Muscle of leg (tissue), 11 donors: ENCODE data around the gene FEZF2. TPM values are rescaled to one million over a fixed set of nuclear protein-coding genes. Genes with fewer than 3 reads are reported as not detected.

ENCODE experiments used
- DNase-seq: peaks from one replicate; pipeline ENCODE4 v3.0.0; 2013
- H3K27ac ChIP-seq: one replicate; pipeline ENCODE4 v1.5.1; 2013; ENCODE audit warnings: mild to moderate bottlenecking, low read length, control low read depth
- H3K27me3 ChIP-seq: one replicate; pipeline ENCODE4 v1.6.1; 2013; ENCODE audit warnings: low read length; ENCODE audit not compliant: control insufficient read depth, insufficient read depth
- H3K36me3 ChIP-seq: one replicate; pipeline ENCODE4 v1.6.1; 2013; ENCODE audit warnings: low read length; ENCODE audit not compliant: control insufficient read depth, insufficient read depth
- H3K4me1 ChIP-seq: one replicate; pipeline ENCODE4 v1.6.1; 2013; ENCODE audit warnings: low read length; ENCODE audit not compliant: control insufficient read depth, insufficient read depth
- H3K4me3 ChIP-seq: one replicate; pipeline ENCODE4 v1.5.1; 2013; ENCODE audit warnings: low read length, control low read depth
- H3K9me3 ChIP-seq: replicated peaks from 2 replicates; pipeline ENCODE4 v1.6.1; 2013; ENCODE audit warnings: low read depth, low read length; ENCODE audit not compliant: control insufficient read depth
- WGBS: methylation state at CpG from one replicate; pipeline ENCODE4 v1.1.5; 2013; ENCODE audit warnings: missing lambda C conversion rate; ENCODE audit not compliant: insufficient coverage; 5-methylcytosine and 5-hydroxymethylcytosine counted together
- polyA plus RNA-seq, 8 donors: library from polyadenylated mRNA; unstranded; fragments of 120-200 nt; gene quantifications; one replicate each; pipeline versions ENCODE4 v1.2.1 to v1.2.3, GENCODE V29; 2013; ENCODE audit warnings: inconsistent platforms in 1 of 8, low replicate concordance in 1 of 8; ENCODE audit not compliant: insufficient read length in 8 of 8, insufficient read depth in 1 of 8
- total RNA-seq: library from RNA; stranded (reverse); fragments of 120-200 nt; gene quantifications from one replicate; pipeline ENCODE4 v1.2.4, GENCODE V29; 2013

Gene FEZF2
- total and polyA plus RNA-seq, 9 donors: 0.07 TPM; not detected in 8

DNA sequence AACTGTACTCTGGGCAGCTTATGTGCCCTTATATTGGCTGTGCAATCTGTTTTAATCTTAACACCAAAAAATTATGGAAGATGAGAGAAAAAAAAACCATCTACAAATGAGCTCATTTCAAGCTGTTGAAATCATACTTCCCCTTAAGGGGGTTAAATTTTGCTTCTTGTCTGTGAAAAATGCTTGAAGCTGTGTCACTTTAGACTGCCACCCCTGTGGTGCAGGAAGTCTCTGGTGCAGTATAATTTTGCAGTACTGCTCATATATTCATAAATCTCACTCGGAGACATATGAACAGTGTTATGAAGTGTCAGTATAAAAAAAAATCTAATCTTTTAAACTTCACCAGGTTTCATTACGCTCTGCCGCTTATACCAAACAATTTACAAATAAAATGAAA is 30.4 kb upstream of the FEZF2 start:
- peaks cover 3% of the 10 kb centered on the region for H3K27me3 ChIP-seq
- WGBS: no CpG with 5 or more reads among the region's 3 CpGs
- no peak overlapping the region for H3K4me3 ChIP-seq
- H3K36me3 ChIP-seq: no peaks in the 10 kb centered on the region
- H3K4me1 ChIP-seq: no peaks in the 10 kb centered on the region
- H3K27ac ChIP-seq: no peak overlapping the region
- no peaks in the 10 kb centered on the region for H3K9me3 ChIP-seq
- DNase-seq: no peak

DNA sequence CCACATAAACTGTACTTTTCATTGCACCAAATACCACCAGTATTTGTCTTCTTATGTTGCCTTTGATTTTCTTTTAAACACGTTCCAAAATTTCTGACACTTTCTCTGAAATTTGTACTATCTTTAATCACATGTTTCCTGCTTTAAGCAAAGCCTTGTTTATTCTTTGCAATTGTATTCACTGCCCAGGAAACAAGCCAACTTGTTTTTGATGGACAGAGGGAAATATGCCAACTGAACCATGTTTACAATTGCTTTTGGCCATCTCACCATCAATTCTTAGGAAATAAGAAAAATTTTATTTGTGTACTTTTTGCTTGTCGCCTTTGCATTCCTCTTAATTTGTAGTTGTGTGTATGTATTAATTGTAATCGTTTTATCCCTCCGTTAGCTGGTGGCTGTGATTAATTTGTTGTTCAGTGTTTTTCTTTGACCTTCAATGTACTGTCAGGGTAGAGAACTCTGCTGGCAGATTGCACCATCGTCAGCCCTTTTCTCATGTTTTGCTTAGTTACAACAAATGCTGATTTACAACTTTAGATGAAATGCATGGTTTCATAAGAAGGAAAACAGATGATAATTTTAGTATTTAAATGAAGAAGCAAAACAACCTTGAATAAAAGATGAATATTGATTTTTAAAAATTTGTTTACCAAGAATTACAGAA is 19.4 kb upstream of the FEZF2 start:
- DNase-seq: no peak
- H3K4me3 ChIP-seq: no peak overlapping the region
- no CpG with 5 or more reads among the region's 5 CpGs for WGBS

DNA sequence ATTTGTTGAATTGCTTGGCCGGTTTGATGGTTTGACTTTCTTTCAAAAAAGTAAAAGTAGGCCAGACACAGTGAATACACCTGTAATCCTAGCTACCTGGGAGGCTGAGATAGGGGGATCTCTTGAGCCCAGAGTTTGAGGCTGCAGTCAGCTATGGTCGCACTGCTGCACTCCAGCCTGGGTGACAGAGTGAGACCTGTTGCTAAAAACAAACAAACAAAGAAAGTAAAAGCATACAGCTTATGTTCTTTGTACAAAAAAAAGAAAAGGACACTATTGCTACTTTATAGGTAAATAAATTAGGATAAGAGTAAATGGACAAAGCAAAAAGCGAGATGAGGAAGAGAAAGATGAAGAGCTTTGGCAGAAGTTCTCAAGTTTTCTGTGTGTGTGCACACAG is 13.9 kb upstream of the FEZF2 start:
- DNase-seq: no peak
- no peaks in the 10 kb centered on the region for H3K36me3 ChIP-seq
- H3K27me3 ChIP-seq: peaks cover 9% of the 10 kb centered on the region
- H3K9me3 ChIP-seq: no peaks in the 10 kb centered on the region
- WGBS: no CpG with 5 or more reads among the region's 3 CpGs
- H3K4me3 ChIP-seq: no peak overlapping the region
- no peak overlapping the region for H3K27ac ChIP-seq
- no peaks in the 10 kb centered on the region for H3K4me1 ChIP-seq

More for the DNA sequence above, 19.4 kb upstream of the FEZF2 start:
- peaks cover 6% of the 10 kb centered on the region for H3K27me3 ChIP-seq
- no peaks in the 10 kb centered on the region for H3K4me1 ChIP-seq
- H3K9me3 ChIP-seq: no peaks in the 10 kb centered on the region
- no peaks in the 10 kb centered on the region for H3K36me3 ChIP-seq
- no peak overlapping the region for H3K27ac ChIP-seq

DNA sequence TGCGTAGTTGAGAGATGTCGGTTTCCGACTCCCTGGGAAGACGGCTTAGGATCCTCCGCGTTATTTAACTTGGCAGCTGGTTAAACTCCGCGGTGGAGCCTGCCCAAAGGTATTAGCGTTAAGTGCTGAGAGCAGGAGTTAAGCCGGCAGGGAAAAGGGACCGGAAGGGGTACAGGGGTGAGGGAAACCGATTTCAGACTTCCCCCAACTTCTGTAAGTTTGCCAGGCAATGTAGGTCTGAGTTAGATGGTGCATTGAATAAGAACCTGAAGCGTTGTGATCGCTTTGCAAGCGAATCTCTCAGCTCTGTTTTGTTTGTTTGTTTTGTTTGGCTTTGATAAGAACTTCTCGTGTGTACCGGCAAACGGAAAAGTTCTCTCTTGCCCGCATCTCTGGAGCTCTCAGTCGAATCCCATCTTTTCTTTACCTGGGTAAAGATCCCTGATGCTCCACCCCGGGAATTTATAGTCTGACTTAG is 6.0 kb upstream of the FEZF2 start:
- Histone ChIP-seq H3K27me3 (peaks cover 74% of the 10 kb centered on the region), H3K27ac (no peak overlapping the region), H3K4me3 (no peak overlapping the region), H3K9me3 (no peaks in the 10 kb centered on the region), H3K4me1 (no peaks in the 10 kb centered on the region), H3K36me3 (no peaks in the 10 kb centered on the region)
- 0% methylated on average over 11 of the region's 21 CpGs for WGBS
- no peak for DNase-seq

DNA sequence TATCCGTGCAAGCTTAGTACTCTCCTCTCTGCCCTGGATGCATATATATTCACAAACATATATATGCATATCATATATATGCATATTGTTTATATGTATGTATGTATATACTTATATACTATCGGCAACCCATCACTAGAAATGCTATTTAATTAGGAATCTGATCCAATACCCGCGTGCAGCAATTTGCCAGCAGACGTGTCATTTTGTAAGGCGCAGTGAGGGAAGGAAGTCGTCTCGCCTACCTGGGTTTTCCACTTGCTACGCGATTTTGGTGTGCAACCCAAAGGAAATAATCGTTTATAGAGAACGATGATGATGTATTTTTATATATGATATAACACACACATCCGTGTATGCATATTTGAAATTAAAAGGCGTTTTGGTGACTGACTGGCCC is 5.6 kb upstream of the FEZF2 start:
- Histone ChIP-seq H3K27me3 (peaks cover 79% of the 10 kb centered on the region), H3K4me1 (peaks cover 1% of the 10 kb centered on the region), H3K36me3 (no peaks in the 10 kb centered on the region), H3K9me3 (no peaks in the 10 kb centered on the region), H3K27ac (no peak overlapping the region), H3K4me3 (no peak overlapping the region)
- 0% methylated on average over 1 of the region's 14 CpGs for WGBS
- no peak for DNase-seq

DNA sequence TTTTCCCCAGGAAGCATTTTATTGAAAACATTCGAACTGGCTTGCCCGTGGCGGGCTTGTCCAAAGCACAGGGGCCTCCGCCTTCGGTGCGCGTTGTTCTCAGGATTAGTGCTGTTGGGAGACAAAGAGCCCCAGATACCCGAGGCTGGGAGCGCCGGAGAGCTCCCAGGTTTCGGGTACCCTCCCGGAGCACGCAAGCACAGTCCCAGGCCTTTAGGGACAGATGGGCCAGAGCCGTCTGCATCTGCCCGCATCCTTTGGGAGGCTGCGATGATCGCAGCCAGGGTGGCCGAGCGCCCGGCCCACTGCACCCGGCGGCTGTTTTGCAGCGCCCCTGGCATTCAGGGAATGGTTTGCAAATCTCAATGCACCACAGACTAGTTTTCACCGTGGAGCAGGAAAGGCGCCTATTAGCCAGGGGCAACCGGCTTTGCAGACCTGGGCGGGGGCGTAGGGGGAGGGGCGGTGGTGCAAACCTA is 5.0 kb upstream of the FEZF2 start:
- H3K27me3 ChIP-seq: peaks cover 84% of the 10 kb centered on the region
- no peaks in the 10 kb centered on the region for H3K9me3 ChIP-seq
- H3K36me3 ChIP-seq: no peaks in the 10 kb centered on the region
- H3K27ac ChIP-seq: no peak overlapping the region
- no peak for DNase-seq
- WGBS: under 1% methylated on average over 18 of the region's 29 CpGs
- H3K4me3 ChIP-seq: no peak overlapping the region
- H3K4me1 ChIP-seq: peaks cover 6% of the 10 kb centered on the region

DNA sequence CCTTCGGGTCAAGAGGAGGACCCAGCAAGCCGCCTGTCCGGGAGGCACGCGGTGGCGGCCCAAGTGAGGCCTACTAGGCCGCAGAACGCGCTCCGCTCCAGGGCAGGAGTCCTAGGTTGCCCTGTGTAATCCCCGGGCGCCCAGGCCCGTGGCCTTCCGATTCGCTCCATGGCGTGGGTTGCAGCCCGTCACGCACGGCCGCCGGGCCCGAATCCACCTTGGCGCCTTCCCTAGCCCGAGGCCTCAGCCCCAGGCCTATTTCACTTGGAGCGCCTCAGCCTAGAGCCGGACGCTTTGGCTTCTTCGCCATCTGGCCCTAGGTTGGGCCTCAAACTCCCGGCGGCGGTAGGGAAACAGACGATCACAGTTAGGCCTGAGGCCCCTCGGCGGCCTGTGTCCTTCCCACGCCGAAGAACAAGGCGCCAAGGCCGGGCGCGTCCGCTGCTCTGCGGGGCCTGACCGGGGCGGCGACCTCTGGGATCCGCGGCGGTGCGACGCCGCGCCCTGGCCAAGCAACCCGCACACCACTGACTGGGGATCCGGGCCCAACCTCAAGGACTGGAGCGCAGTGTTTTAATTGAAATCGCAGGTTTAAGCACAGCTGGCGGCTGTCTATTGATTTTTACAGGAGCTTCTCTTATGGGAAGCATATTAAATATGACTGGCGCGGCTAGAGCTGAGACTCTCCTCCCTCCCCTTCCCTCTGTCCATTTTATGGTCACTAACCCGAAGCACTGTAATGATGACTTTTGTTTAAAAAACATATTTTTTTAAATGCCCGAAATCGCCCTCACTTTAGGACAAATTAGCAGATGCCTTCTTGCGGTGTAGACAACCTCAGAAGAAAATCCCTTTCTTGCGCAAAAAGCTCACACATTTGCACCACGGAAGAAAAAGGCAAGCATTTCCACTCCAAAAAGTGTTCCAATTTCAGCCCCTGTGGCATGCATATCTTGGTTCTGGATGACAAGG is 3.8 kb upstream of the FEZF2 start:
- Histone ChIP-seq H3K4me3 (no peak overlapping the region), H3K27me3 (peaks cover 92% of the 10 kb centered on the region), H3K9me3 (no peaks in the 10 kb centered on the region), H3K4me1 (peaks cover 11% of the 10 kb centered on the region), H3K27ac (no peak overlapping the region), H3K36me3 (no peaks in the 10 kb centered on the region)
- WGBS: 12% methylated on average over 58 of the region's 65 CpGs
- no peak for DNase-seq

DNA sequence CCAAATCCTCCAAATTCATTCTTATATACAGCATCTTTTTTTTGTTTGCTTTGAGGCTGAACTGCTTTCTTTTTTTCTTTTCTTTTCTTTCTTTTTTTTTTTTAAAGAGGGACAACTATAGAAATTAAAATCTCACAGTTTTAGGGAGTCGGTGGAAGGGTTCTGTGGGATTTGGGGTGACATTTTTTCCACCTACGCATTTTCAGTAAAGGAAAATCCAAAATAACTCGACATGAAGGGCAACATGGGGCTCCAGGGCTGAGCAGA is 3.0 kb upstream of the FEZF2 start:
- Histone ChIP-seq H3K9me3 (no peaks in the 10 kb centered on the region), H3K27me3 (peaks cover 95% of the 10 kb centered on the region), H3K27ac (no peak overlapping the region), H3K4me3 (no peak overlapping the region), H3K36me3 (no peaks in the 10 kb centered on the region), H3K4me1 (peaks cover 12% of the 10 kb centered on the region)
- DNase-seq: no peak
- no CpG with 5 or more reads among the region's 3 CpGs for WGBS

DNA sequence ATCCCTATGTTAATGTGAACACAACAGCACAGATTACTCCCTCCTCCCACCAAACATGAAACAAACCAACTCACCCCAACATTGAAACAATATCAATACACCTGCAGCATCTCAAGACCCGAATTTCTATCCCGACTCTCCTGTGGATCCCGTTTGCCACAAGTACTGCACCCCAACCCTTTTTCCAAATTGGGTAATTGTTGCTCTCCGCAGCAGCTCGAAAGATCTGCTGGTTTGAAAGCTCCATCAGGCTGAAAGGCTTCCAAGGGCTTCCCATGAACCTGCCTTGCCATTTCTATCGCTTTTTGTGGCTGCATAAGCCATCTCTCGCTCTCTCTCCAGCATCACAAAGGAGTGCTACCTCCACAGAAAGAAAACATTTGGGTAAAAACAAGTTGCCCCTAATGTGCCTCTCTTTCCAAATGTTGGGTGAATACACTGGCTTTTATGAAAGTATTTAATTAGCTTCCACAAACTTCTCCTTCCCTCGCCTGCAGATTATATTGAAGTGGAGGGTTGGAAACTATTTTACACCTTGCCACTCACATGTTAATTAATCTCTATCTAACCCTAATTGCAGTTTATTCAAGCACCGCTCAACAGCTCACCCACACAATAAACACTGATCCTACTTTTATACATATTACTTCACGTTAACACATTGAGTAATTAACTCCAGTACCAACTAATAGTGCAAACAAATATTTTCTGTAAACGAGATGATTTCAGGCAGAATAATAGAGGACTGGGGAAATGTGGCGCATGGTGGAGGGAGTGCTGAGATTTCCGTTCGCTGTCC is 2.5 kb upstream of the FEZF2 start:
- Histone ChIP-seq H3K27me3 (peaks cover 95% of the 10 kb centered on the region), H3K9me3 (no peaks in the 10 kb centered on the region), H3K36me3 (no peaks in the 10 kb centered on the region), H3K4me1 (peaks cover 12% of the 10 kb centered on the region), H3K4me3 (no peak overlapping the region), H3K27ac (no peak overlapping the region)
- 29% methylated on average over 10 of the region's 14 CpGs for WGBS
- no peak for DNase-seq
